IMR-90 (cell line): ENCODE measurements around the gene INIP. TPM values are rescaled to one million over a fixed set of nuclear protein-coding genes. Genes with fewer than 3 reads are reported as not detected.

ENCODE experiments used
- ATAC-seq: fragments of 200-7000 bp; cut with Tn5 transposase; 2 replicates; pipeline ENCODE4 v1.9.1; 2020; ENCODE audit warnings: low read depth, mild to moderate bottlenecking, moderate library complexity
- BruUV-seq: library from RNA; stranded (reverse); fragments of 400-500 nt; replicated peaks from 2 replicates; lab custom pipeline; 2021; lab: Mats Ljungman, UMichigan
- CTCF ChIA-PET: fragments of 300-600 bp; formaldehyde crosslinking; extraction: SDS; loops from one replicate; lab custom pipeline; 2021; ENCODE audit warnings: antibody characterized with exemption; lab: Yijun Ruan, JAX
- POLR2A ChIA-PET: fragments of 300-600 bp; sonication (Branson Sonifier 250); formaldehyde crosslinking; loops from one replicate; lab custom pipeline; 2022; ENCODE audit warnings: antibody characterized with exemption; ENCODE audit not compliant: unreplicated experiment; lab: Charles Lee
- DNase-seq: peaks from one replicate; pipeline ENCODE4 v3.0.0; 2013
- H2AFZ ChIP-seq: replicated peaks from 2 replicates; pipeline ENCODE3; 2013; ENCODE audit warnings: low read length, mild to moderate bottlenecking; ENCODE audit not compliant: poor library complexity
- H2AK5ac ChIP-seq: 2 replicates; pipeline ENCODE4 v1.6.1; 2013; ENCODE audit warnings: low read depth, low read length, inconsistent platforms
- H2AK9ac ChIP-seq: replicated peaks from 2 replicates; pipeline ENCODE3; 2013; ENCODE audit warnings: mild to moderate bottlenecking, low read depth, low read length, moderate library complexity; ENCODE audit not compliant: poor library complexity
- H2BK120ac ChIP-seq: 2 replicates; pipeline ENCODE4 v1.6.1; 2013; ENCODE audit warnings: low read depth, low read length, inconsistent platforms
- H2BK15ac ChIP-seq: 3 replicates; pipeline ENCODE4 v1.6.1; 2013; ENCODE audit warnings: low read depth, low read length, inconsistent platforms
- H2BK20ac ChIP-seq: 2 replicates; pipeline ENCODE4 v1.6.1; 2013; ENCODE audit warnings: low read depth, mild to moderate bottlenecking, inconsistent platforms, low read length, moderate library complexity
- H2BK5ac ChIP-seq: 2 replicates; pipeline ENCODE4 v1.6.1; 2013; ENCODE audit warnings: mild to moderate bottlenecking, low read depth, low read length, inconsistent platforms; ENCODE audit not compliant: poor library complexity, severe bottlenecking
- H3K14ac ChIP-seq: replicated peaks from 2 replicates; pipeline ENCODE4 v1.6.1; 2013; ENCODE audit warnings: low read depth, low read length, inconsistent platforms
- H3K18ac ChIP-seq: 2 replicates; pipeline ENCODE4 v1.6.1; 2013; ENCODE audit warnings: low read depth, low read length, control low read depth
- H3K23ac ChIP-seq: 2 replicates; pipeline ENCODE4 v1.6.1; 2013; ENCODE audit warnings: low read depth, low read length, inconsistent platforms
- H3K27ac ChIP-seq: 2 replicates; pipeline ENCODE4 v1.5.1; 2013; ENCODE audit warnings: mild to moderate bottlenecking, control low read depth, low read length; ENCODE audit not compliant: insufficient read depth
- H3K27me3 ChIP-seq: 2 replicates; pipeline ENCODE4 v1.6.1; 2013; ENCODE audit warnings: low read length; ENCODE audit not compliant: control insufficient read depth, insufficient read depth
- H3K36me3 ChIP-seq: 2 replicates; pipeline ENCODE4 v1.6.1; 2013; ENCODE audit warnings: low read length, mixed read lengths; ENCODE audit not compliant: control insufficient read depth, insufficient read depth
- H3K4ac ChIP-seq: 2 replicates; pipeline ENCODE4 v1.6.1; 2013; ENCODE audit warnings: low read depth, low read length, inconsistent platforms
- H3K4me1 ChIP-seq: 2 replicates; pipeline ENCODE4 v1.6.1; 2013; ENCODE audit warnings: low read length, mixed read lengths; ENCODE audit not compliant: control insufficient read depth, insufficient read depth
- H3K4me2 ChIP-seq: 2 replicates; pipeline ENCODE4 v1.6.1; 2013; ENCODE audit warnings: low read depth, mild to moderate bottlenecking, control low read depth, low read length, moderate library complexity
- H3K4me3 ChIP-seq: 2 replicates; pipeline ENCODE4 v1.5.1; 2013; ENCODE audit warnings: low read depth, mild to moderate bottlenecking, control low read depth, low read length, moderate library complexity; ENCODE audit not compliant: insufficient read depth
- H3K56ac ChIP-seq: 2 replicates; pipeline ENCODE4 v1.6.1; 2013; ENCODE audit warnings: low read length, inconsistent platforms; ENCODE audit not compliant: insufficient read depth; ENCODE audit errors: extremely low read depth
- H3K79me1 ChIP-seq, 2 experiments: 2 replicates each; pipeline ENCODE4 v1.6.1; 2013; ENCODE audit warnings: low read length in 2 of 2, inconsistent platforms in 1 of 2, low read depth in 1 of 2
- H3K9ac ChIP-seq: 2 replicates; pipeline ENCODE4 v1.6.1; 2013; ENCODE audit warnings: low read depth, low read length, control low read depth
- H3K9me1 ChIP-seq: 2 replicates; pipeline ENCODE4 v1.6.1; 2013; ENCODE audit warnings: low read length, inconsistent platforms; ENCODE audit not compliant: insufficient read depth
- H3K9me3 ChIP-seq: 2 replicates; pipeline ENCODE4 v1.6.1; 2013; ENCODE audit warnings: low read length; ENCODE audit not compliant: control insufficient read depth, insufficient read depth
- H4K20me1 ChIP-seq: 2 replicates; pipeline ENCODE4 v1.6.1; 2013; ENCODE audit warnings: low read length, inconsistent platforms; ENCODE audit not compliant: insufficient read depth
- H4K5ac ChIP-seq: 2 replicates; pipeline ENCODE4 v1.6.1; 2013; ENCODE audit warnings: mild to moderate bottlenecking, low read depth, low read length, control low read depth
- H4K8ac ChIP-seq, 2 experiments: 2 replicates each; pipeline ENCODE4 v1.6.1; 2013; ENCODE audit warnings: low read depth in 2 of 2, low read length in 2 of 2, control low read depth in 1 of 2, inconsistent platforms in 1 of 2
- H4K91ac ChIP-seq: 2 replicates; pipeline ENCODE4 v1.6.1; 2013; ENCODE audit warnings: low read depth, low read length, inconsistent platforms; ENCODE audit not compliant: insufficient read depth
- BHLHE40 ChIP-seq: fragments of 150-350 bp; IDR thresholded peaks from 2 replicates; pipeline ENCODE4 v1.6.1; 2016; ENCODE audit warnings: mild to moderate bottlenecking, low read depth, low read length
- CEBPB ChIP-seq: IDR thresholded peaks from 2 replicates; pipeline ENCODE4 v1.6.1; 2012; ENCODE audit warnings: low read depth, low read length, improper control_type of control experiment
- CHD1 ChIP-seq: IDR thresholded peaks from 2 replicates; pipeline ENCODE4 v1.6.1; 2012; ENCODE audit warnings: low read depth, low read length, improper control_type of control experiment
- FOS ChIP-seq: fragments of 150-350 bp; IDR thresholded peaks from 2 replicates; pipeline ENCODE4 v1.6.1; 2016; ENCODE audit warnings: low read depth, low read length
- MAFK ChIP-seq: IDR thresholded peaks from 2 replicates; pipeline ENCODE4 v1.6.1; 2012; ENCODE audit warnings: low read depth, low read length, improper control_type of control experiment
- MAZ ChIP-seq: IDR thresholded peaks from 2 replicates; pipeline ENCODE4 v1.6.1; 2012; ENCODE audit warnings: low read depth, mild to moderate bottlenecking, low read length, improper control_type of control experiment, moderate library complexity, borderline replicate concordance
- MXI1 ChIP-seq: IDR thresholded peaks from 2 replicates; pipeline ENCODE4 v1.6.1; 2012; ENCODE audit warnings: low read depth, mild to moderate bottlenecking, low read length, moderate library complexity, borderline replicate concordance
- NFE2L2 ChIP-seq: fragments of 150-350 bp; IDR thresholded peaks from 2 replicates; pipeline ENCODE4 v1.6.1; 2016; ENCODE audit warnings: low read depth, mild to moderate bottlenecking, low read length
- POLR2A ChIP-seq: IDR thresholded peaks from 2 replicates; pipeline ENCODE4 v1.6.1; 2012; ENCODE audit warnings: mild to moderate bottlenecking, low read depth, low read length
- RAD21 ChIP-seq: IDR thresholded peaks from 2 replicates; pipeline ENCODE4 v1.6.1; 2012; ENCODE audit warnings: low read length, improper control_type of control experiment
- RCOR1 ChIP-seq: IDR thresholded peaks from 2 replicates; pipeline ENCODE4 v1.6.1; 2012; ENCODE audit warnings: mild to moderate bottlenecking, low read length, improper control_type of control experiment; ENCODE audit not compliant: insufficient replicate concordance
- RFX5 ChIP-seq: IDR thresholded peaks from 2 replicates; pipeline ENCODE4 v1.8.0; 2012; ENCODE audit warnings: low read depth, mild to moderate bottlenecking, low read length, moderate library complexity
- SMC3 ChIP-seq: fragments of 150-350 bp; IDR thresholded peaks from 2 replicates; pipeline ENCODE4 v1.6.1; 2016; ENCODE audit warnings: low read depth, mild to moderate bottlenecking, antibody characterized with exemption, low read length, moderate library complexity
- WGBS, 2 experiments: methylation state at CpG; one replicate each; pipeline versions ENCODE4 v1.1.5 to v1.1.7; 2013; ENCODE audit warnings: missing lambda C conversion rate in 2 of 2; ENCODE audit not compliant: insufficient read length in 1 of 2; ENCODE audit errors: extremely low coverage in 2 of 2; 5-methylcytosine and 5-hydroxymethylcytosine counted together
- dilution Hi-C: fragments of 300-500 bp; cut with HindIII; formaldehyde crosslinking; loops from one replicate; pipeline ENCODE4 v1.14.3; 2018; ENCODE audit warnings: low sequenced_read_pairs; ENCODE audit not compliant: unreplicated experiment
- in situ Hi-C: fragments of 300-500 bp; cut with MboI; formaldehyde crosslinking; loops from 3 replicates; pipeline ENCODE4 v1.14.3; 2019; ENCODE audit warnings: low sequenced_read_pairs, inconsistent platforms, mixed read lengths
- intact Hi-C: fragments of 100-400 bp; cut with micrococcal nuclease; formaldehyde crosslinking; loops from 2 replicates; pipeline ENCODE4 v1.10.0; 2022
- polyA plus RNA-seq, 3 experiments: library from polyadenylated mRNA; depleted of rRNA; stranded (reverse); fragments of >200 nt; gene quantifications; 2 replicates each; pipeline ENCODE4 v1.2.3, GENCODE V29; 2012; ENCODE audit warnings: low replicate concordance in 1 of 3
- total RNA-seq: library from RNA; depleted of rRNA; stranded (reverse); fragments of >200 nt; gene quantifications from 2 replicates; pipeline ENCODE4 v1.2.3, GENCODE V29; 2012
- TF ChIP-seq, protein P1 (sequence below): fragments of 150-350 bp; IDR thresholded peaks from 2 replicates; pipeline ENCODE4 v1.6.1; 2016; ENCODE audit warnings: low read depth, mild to moderate bottlenecking, low read length, moderate library complexity, borderline replicate concordance
- TF ChIP-seq, protein P2 (sequence below): fragments of 150-350 bp; IDR thresholded peaks from 2 replicates; pipeline ENCODE4 v1.6.1; 2017; ENCODE audit warnings: mild to moderate bottlenecking, antibody characterized with exemption, low read length, low read depth
- TF ChIP-seq, protein P3 (sequence below): conservative IDR thresholded peaks from 2 replicates; pipeline ENCODE4 v1.5.1; 2012; ENCODE audit warnings: mild to moderate bottlenecking, low read depth, low read length, improper control_type of control experiment

Gene INIP
- total and polyA plus RNA-seq, 2 of the 4 experiments (the other 2 are of a cell fraction) = 11.1 to 15.4 TPM

DNA sequence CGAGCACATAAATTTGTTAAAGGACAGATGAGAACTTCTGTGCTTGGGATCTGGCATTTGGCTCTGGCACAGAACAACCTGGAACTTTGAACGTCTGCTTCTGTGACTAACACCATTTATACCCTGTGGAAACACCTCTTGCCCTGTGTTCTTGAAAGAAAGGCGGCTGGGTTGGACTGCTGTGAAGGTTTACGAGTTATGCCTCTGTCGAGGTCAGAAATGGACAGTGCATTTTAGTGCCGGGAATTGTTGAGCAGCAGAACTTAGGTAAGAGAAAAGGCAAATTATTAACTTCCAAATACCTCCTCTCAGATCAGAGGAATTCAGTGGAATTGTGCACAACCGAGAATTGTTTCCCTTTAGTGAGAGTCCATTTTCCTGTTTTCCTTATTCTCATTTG, 14.1 kb upstream of the INIP start:
- DNase-seq (no peak), ATAC-seq (no peak)
- no peaks in the 10 kb centered on the region for H3K9me1 ChIP-seq
- no CpG with 5 or more reads among the region's 7 CpGs for WGBS, 2 experiments
- CTCF ChIA-PET = no interaction called here
- H2AFZ ChIP-seq = no peak overlapping the region
- no peak overlapping the region for H2BK15ac ChIP-seq
- dilution Hi-C loops (no loop called here), in situ Hi-C loops (no loop called here), intact Hi-C loops (no loop called here)
- H2AK5ac ChIP-seq = no peak overlapping the region
- no peak overlapping the region for H3K18ac ChIP-seq
- H4K8ac ChIP-seq = no peak overlapping the region
- no peak overlapping the region for H3K23ac ChIP-seq
- H3K27me3 ChIP-seq = peaks cover 5% of the 10 kb centered on the region
- no peak overlapping the region for H3K9ac ChIP-seq
- H3K14ac ChIP-seq = no peak overlapping the region
- BruUV-seq = no TSS peak
- H4K20me1 ChIP-seq = no peaks in the 10 kb centered on the region
- no peak overlapping the region for H3K27ac ChIP-seq
- no peak overlapping the region for H2BK20ac ChIP-seq
- H3K56ac ChIP-seq = no peak overlapping the region
- no peak overlapping the region for H4K91ac ChIP-seq
- H3K9me3 ChIP-seq = peaks cover 3% of the 10 kb centered on the region; the same call in 1 of the 2 replicates
- TF ChIP-seq SMC3 (no peak), RCOR1 (no peak), BHLHE40 (no peak), MAZ (no peak), RFX5 (no peak), RAD21 (no peak), POLR2A (no peak), MAFK (no peak), CEBPB (no peak), CHD1 (no peak), FOS (no peak), MXI1 (no peak), NFE2L2 (no peak)
- TF ChIP-seq, protein P1, sequence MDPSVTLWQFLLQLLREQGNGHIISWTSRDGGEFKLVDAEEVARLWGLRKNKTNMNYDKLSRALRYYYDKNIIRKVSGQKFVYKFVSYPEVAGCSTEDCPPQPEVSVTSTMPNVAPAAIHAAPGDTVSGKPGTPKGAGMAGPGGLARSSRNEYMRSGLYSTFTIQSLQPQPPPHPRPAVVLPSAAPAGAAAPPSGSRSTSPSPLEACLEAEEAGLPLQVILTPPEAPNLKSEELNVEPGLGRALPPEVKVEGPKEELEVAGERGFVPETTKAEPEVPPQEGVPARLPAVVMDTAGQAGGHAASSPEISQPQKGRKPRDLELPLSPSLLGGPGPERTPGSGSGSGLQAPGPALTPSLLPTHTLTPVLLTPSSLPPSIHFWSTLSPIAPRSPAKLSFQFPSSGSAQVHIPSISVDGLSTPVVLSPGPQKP = no peak
- TF ChIP-seq, protein P2, sequence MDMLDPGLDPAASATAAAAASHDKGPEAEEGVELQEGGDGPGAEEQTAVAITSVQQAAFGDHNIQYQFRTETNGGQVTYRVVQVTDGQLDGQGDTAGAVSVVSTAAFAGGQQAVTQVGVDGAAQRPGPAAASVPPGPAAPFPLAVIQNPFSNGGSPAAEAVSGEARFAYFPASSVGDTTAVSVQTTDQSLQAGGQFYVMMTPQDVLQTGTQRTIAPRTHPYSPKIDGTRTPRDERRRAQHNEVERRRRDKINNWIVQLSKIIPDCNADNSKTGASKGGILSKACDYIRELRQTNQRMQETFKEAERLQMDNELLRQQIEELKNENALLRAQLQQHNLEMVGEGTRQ = no peak
- TF ChIP-seq, protein P3, sequence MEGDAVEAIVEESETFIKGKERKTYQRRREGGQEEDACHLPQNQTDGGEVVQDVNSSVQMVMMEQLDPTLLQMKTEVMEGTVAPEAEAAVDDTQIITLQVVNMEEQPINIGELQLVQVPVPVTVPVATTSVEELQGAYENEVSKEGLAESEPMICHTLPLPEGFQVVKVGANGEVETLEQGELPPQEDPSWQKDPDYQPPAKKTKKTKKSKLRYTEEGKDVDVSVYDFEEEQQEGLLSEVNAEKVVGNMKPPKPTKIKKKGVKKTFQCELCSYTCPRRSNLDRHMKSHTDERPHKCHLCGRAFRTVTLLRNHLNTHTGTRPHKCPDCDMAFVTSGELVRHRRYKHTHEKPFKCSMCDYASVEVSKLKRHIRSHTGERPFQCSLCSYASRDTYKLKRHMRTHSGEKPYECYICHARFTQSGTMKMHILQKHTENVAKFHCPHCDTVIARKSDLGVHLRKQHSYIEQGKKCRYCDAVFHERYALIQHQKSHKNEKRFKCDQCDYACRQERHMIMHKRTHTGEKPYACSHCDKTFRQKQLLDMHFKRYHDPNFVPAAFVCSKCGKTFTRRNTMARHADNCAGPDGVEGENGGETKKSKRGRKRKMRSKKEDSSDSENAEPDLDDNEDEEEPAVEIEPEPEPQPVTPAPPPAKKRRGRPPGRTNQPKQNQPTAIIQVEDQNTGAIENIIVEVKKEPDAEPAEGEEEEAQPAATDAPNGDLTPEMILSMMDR = no peak
- POLR2A ChIA-PET = no interaction called here
- no peak overlapping the region for H3K4ac ChIP-seq
- H2BK120ac ChIP-seq = no peak overlapping the region
- H3K4me1 ChIP-seq = no peaks in the 10 kb centered on the region
- no peak overlapping the region for H4K5ac ChIP-seq
- no peak overlapping the region for H2AK9ac ChIP-seq
- no peak overlapping the region for H2BK5ac ChIP-seq
- no peaks in the 10 kb centered on the region for H3K36me3 ChIP-seq
- H3K4me3 ChIP-seq = no peak overlapping the region
- no peak overlapping the region for H3K4me2 ChIP-seq
- no peaks in the 10 kb centered on the region for H3K79me1 ChIP-seq
